HG02970 (cell line): ENCODE data around the gene PFKP.
"Not testable (repeated sequence)": the region's sequence is repeated elsewhere in the genome, so short reads cannot be mapped to it uniquely, and the experiment has no call there.

ENCODE experiments used
- ATAC-seq: cut with Tn5 transposase; IDR thresholded peaks from one replicate; pipeline ENCODE4 v1.9.1; 2021; ENCODE audit warnings: mild to moderate bottlenecking, moderate library complexity, moderate number of reproducible peaks; ENCODE audit not compliant: unreplicated experiment, low FRiP score

Gene PFKP

DNA sequence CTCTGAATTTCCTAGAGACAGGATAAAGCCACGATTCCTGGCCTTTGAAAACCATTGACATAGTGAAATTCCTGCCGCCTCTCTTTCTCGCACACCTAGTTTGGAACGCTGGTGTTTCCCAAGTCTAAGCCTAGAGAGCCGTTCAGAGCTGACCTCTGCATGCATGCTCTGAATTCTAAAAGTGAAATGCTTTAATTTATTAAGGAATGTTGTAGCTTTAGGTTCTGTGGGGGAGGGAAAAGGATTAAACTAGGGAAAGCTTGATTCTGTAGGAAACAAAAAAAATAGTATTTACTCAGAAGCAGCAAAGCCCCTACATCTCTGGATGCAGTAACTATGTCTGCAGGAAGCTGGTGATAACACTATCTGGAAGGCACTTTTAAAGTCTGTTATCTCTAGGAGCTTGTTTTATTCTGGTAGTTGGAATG lies 27.3 kb downstream of the PFKP start:
- ATAC-seq, result no peak

DNA sequence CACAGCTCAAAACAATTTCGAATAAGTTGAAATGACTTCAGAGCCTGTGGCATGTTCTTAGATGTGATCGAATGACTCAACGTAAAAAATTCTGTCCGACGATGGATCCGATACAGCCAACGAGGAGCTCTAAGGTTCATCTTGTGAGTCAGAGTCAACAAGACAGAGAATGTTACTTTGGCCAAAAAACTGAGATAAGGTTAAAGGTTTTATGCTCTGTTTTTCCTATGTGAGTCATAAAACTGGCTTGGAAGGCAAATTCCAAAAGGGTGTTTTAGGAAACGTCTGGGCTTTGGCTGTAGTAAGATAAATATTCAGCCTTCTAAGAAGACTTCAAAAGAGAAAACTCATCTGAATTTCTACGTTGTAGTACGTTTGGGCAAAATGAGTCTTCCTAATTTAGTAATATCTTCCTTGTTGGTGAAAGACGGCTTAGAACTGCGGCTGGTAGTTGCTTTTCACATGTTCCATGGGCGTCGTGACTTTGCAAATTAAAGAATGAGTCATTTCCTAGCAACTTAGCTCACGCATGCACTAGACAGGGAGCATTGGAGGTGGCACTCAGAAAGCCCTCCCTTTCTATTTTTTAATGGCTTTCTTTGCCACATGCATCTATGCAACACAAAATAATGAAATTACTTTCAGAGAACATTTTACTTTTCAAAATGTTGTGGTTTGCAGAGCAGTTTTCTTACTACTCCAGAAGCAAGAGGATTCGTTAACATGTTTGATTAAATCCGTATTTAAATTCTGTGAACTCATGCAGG lies 28.2 kb downstream of the PFKP start:
- ATAC-seq, result no peak

DNA sequence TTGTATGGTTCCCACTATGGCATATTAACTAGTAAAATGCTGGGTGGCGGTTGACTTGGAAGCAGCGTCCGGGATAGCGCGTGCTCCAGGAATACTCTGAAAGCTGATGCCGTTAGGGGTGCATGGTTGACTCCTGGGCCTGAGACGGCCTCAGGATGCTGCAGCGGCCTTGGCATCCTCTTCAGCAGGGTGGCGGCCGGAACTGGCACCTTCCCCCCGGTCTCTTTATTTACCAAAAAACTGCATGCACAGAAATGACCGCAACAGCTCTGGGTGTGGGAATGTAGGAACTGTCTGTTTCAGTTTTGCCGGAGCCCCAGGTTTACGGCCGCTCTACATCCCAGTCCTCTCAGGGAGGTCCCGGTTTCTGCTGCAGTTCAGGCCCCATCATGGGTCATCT lies 28.8 kb downstream of the PFKP start:
- no peak for ATAC-seq

DNA sequence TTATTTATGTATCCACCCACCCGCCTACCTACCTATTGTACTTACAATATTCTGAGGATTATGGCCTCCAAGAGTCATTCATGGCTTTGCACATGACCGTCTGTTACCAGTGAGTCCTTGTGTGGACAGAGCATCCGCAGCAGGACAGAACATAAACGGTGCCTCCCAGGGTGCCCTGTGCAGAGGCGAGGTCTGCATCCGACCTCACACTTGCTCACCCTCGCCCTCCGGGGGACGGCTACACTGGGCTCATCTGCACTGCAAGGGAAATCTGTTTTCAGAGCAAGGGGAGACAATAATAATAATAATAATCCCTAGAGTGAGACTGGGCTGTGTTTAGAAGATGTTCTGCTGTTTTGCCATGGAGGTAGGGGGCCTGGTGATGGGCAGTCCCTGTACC lies 29.8 kb downstream of the PFKP start:
- ATAC-seq, result no peak

DNA sequence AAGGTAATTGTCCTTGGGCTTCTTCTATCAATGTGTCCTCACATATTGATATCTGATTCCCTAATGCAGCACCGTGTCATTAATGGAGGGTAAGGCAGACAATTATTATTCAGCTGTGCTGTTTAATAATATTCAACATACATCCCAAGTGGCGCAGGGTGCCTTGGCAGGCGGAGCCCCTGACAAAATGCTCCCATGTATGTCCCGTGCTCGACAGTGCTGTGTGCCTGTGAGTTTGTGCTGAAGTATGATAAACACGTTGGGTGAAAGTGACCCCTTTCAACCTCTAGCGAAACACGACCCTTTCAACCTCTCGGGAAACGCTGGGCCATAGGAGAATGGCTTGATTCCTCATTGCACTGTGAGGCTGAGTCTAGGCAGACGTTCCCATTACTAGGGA lies 31.3 kb downstream of the PFKP start:
- ATAC-seq, result no peak

DNA sequence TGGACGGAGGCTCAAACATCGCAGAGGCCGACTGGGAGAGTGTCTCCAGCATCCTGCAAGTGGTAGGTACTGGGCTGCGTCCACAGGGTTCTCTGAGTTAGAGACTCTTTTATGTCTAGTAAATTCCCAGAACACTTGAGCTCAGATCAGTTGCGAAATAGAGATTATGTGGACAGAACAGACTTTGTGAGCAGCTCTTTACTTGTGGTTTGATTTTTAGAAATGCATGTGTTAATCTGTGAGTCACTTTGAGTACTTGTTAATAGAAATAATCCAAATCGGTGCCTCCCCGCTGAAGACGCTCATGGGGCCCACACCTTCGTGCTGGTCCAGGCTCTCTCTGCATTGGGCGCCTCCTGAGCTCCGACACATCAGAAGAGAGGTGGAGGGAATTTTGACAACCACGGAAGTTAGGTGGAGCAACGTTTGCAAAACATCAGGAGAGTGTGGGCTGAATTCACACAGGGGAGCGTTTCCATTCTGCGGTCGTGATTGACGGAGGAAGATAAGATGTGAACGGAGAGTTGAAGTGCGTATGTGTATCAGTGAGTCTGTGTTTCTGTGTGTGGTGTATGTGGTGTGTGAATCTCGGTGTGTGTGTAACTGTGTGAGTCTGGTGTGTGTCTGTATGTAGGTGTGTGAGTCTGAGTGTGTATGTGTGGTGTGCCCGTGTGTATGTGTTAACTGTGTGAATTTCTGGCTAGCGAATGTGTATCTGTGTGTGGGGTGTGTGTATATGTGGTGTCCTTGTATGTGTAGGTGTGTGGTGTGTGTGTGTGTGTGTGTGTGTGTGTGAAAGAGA lies 32.1 kb downstream of the PFKP start:
- no peak for ATAC-seq

DNA sequence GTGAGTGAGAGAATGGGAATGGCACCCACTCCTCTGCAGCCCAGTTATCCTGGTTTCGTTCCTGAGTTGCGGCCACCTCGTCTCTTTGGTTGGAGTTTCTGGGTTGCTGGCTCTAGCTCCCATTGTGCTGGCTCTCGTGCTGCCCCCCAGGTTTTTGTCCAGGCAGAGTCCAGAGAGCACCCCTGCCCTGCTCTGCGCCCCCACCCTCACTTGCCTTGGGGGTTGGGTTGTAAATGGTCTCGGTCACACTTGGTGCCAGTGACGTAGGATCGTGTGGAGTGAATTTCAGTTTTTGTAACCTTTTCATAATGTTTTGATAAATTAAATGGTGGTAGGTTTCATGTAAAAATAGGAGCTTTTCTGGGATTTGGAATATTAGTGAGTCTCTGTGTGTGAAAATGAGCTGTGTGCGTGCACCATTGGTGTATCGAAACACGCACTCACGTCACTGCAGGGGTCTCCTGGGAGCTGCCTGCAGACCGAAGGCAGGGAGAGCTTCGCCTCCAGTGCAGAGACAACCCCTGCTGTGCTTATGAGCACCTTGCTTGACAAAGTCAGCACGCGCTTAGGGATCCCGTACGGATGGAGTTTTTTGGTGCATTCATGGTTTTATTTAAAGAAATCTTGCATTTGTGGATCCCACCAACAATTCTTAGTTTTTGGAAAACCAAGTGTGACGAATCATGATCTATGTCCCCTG lies 32.9 kb downstream of the PFKP start:
- no peak for ATAC-seq

DNA sequence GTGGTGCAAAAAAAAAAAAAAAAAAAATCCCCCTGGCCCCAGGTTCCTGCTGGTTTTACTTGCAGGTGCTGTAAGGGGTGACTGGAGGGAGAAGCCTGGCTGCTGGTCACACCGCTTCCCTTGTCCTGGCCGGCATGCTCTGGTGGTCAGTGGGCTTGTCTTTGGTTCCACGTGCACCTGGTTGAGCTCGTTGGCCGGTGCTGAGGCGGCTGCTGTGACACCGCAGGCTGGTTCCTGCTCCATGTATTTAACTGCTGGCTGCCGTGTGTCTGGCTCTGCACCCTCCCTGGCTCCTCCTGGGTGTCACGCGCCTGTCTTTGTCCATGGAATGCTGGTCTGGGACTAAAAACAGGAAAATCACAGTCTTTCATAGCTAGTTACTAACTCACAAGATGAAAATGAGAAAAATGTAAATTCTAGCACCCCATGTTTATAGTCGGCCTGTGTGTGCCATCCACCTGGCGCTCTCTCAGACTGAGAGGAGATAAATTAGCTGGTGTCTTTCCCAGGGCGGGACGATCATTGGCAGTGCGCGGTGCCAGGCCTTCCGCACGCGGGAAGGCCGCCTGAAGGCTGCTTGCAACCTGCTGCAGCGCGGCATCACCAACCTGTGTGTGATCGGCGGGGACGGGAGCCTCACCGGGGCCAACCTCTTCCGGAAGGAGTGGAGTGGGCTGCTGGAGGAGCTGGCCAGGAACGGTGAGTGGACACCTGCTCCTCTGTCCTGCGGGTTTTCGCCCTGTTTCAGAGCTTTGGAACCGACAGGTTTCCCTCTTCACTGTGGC lies 33.7 kb downstream of the PFKP start:
- ATAC-seq, result no peak

DNA sequence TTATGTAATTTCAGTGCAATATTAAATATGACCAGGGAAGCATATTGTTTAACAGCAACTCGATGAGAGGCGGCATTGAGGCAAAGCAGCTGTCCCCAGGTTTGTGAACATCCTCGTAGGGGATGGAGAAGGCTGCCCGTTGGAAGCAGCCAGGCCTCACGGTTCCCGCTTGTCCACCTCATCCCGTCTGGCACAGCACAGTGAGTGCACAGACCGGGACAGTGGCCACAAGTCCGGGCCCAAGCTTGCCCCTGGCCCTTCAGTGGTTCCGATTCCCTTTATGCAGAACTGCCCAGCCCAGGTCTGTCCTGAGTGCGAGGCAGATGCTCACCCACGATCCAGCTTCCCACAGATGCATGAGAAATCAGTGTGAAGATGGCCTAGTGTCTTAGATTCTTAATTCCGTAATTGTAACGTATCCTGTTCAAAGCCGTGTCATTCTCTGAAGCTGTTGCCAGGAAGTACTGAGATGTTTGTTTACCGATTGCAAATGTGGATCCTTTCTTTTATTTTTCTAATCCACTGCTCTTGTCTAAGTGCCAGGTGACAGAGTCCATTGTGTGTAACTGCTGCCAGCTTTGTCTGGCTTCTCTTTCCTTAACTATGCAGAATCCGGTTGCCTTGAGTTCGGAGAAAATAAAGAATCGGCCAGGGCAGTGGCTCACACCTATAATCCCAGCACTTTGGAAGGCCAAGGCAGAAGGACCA lies 35.5 kb downstream of the PFKP start:
- no peak for ATAC-seq

DNA sequence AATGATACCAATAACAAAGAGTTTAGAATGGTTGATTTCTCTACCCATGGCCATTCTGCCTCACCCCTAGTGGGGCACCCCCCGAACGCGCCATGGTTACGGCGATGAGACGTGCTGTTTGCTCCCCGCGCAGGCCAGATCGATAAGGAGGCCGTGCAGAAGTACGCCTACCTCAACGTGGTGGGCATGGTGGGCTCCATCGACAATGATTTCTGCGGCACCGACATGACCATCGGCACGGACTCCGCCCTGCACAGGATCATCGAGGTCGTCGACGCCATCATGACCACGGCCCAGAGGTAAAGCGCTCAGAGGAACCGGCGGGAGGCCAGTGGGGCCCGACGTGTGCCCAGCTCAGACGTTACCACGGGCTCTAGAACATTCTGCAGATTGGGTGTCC lies 36.3 kb downstream of the PFKP start:
- ATAC-seq, result no peak

DNA sequence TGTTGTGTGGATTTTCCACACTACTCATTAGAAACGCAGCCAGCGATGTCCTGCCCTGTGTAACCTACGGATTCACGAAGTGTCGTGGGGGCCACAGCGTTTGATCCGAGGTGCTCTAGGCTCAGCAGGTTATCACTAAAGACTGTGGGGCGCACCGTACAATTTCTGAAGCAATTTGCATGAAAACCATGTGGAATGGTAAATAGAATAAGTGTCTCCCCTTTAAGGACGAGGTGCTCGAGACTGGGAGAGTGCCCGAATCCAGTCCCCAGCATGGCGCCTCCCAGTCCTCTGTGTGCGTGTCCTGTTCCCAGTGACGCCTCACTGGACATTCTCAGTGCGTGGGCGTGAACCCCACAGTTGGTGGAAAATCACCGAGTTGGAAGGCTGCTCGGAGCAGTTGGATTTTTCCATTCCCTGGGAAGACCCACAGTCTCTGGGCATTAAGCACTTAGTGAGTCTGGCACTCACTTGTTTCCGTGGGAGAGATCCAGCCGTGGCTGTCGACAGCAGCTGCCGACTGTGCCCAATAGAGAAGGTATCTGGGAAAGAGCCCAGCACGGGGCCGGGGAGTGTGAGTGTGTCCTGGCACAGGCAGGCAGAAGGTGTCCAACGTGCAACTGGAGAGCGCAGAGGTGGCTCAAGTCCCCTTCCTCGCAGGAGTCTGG lies 37.0 kb downstream of the PFKP start:
- ATAC-seq, result no peak

DNA sequence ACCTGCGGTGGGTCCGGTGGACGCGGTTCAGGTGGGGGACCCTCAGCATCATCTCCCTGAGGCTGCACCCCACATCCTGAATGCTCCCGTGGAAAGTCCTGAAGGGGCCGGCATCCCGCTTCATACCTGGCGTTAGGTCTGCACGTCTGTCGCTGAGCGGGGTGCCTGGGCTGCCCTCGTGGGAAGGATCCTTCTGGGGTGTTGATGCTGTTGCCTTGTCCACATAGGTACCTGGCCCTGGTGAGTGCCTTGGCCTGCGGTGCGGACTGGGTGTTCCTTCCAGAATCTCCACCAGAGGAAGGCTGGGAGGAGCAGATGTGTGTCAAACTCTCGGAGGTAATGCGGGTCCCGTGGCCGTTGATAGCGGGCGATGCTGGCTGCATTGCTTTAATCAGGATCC lies 37.8 kb downstream of the PFKP start:
- no peak for ATAC-seq

DNA sequence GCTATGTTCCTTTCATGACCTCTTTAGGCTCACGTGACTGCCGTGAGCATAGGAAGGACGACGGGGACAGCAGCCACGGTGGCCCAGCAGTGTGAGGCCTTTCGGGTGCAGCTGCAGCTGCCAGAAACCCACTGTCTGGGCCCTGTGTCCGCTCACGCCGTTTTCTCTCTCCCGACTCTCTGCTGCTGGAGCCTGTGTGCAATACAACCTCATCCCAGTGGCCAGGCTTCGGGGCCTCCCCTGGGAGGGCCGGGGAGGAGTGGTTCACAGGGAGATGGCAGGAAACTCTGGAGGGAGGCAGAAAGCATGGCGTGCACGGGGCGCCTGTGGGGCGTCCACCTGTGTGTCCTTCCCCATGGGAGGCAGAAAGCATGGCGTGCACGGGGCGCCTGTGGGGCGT lies 38.6 kb downstream of the PFKP start:
- ATAC-seq, result no peak

DNA sequence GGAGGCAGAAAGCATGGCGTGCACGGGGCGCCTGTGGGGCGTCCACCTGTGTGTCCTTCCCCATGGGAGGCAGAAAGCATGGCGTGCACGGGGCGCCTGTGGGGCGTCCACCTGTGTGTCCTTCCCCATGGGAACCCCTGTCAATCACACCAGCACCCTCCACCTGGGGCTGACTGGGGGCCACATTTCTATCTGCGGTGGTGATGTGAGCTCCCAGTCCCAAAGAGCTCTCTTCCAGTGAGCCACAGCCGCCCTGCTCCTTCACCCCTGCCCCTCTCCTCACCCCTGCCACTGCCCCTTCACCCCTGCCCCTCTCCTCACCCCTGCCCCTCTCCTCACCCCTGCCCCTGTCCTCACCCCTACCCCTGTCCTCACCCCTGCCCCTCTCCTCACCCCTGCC lies 39.0 kb downstream of the PFKP start:
- ATAC-seq, result not testable (repeated sequence)

DNA sequence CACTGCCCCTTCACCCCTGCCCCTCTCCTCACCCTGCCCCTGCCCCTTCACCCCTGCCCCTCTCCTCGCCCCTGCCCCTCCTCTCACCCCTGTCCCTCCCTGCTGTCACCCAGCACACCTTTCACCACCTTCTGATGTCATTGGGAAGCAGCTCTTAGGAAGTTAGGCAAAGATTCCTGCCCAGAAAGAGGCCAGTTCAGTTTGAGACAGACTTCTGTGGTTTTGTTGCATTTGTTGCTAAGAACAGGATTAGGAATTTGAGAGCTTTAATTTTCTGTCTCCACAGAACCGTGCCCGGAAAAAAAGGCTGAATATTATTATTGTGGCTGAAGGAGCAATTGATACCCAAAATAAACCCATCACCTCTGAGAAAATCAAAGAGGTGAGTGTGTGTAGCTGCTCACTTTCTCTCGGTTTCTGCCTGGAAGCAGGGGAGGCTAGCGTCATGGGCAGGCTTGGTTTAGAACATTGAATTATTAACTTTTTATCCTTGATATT lies 39.6 kb downstream of the PFKP start:
- no peak for ATAC-seq

DNA sequence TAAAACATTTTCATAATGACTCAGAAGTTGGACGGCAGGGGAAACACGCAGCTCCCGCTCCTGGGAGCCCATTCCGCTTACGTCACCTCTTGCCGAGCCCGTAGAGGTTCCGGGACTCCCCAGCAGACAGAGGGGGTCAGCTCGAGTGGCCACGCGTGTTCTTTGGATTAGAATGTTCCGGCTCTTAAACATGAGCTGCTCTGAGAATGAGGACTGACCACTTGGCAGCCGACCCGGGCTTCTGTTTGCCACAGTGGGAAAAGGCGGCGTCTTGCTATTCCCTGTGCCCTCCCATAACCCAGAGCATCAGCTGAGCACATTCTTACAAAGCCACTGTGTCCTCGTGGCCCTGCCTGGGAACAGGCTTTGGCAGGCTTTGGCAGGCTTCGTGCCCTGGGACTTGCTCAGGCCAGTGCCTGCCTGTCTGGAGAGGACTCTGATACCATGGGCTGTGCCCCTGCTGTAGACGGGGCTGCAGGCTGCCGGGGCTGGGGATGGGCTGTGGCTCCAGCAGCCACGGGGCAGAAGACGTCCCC lies 40.1 kb downstream of the PFKP start:
- no peak for ATAC-seq

DNA sequence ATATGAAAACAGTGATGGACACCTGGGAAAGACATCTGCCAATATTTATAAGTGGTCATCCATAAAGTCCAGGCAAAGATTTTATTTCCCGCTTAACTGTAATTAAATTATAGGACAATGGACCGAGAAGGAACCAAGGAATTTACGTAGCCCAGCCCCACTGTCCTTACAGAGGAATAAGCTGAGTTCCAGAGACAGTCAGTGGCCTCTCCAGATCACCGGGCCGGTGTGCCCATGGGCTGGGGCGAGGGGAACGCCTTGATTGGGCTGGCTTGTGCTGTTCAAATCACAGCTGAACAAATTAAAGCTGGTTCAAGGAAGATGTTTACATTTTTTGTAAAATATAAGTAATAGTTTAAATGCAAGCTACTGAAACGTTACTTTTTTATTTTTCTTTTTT lies 40.7 kb downstream of the PFKP start:
- no peak for ATAC-seq

DNA sequence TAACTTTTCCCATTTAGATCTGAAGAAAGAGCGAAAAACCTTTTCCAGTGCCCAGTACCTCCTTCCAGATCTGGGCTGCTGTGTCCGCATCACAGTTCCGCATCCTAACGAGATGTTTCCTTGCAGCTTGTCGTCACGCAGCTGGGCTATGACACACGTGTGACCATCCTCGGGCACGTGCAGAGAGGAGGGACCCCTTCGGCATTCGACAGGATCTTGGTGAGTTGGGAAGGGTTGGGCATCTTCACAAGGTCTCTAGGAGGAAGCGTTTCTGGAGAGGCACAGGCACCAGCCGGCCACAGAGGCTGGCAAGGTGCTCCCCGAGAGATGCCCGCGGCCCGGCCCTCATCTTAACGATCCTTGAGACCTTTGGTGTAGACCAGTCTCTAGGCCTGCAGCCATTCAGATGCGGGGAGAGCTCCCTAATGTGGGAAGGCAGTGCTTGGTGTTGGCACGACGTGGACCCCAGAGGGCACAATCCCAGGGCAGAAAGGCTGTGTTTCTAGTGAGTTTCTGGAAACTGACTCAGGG lies 41.3 kb downstream of the PFKP start:
- ATAC-seq, result no peak

DNA sequence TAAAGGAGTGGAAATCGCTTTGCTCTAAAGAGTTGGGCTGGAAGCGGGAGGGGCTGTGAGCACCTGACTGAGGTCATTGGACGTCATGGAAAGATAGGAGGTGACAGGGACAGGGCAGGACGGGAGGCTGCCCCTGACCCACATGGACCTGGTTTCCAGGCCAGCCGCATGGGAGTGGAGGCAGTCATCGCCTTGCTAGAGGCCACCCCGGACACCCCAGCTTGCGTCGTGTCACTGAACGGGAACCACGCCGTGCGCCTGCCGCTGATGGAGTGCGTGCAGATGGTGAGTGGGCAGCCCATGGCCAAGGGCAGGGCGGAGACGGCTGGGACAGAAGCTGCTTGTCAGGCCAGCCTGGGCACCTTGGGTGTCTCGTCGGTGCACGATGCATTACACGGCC lies 41.8 kb downstream of the PFKP start:
- no peak for ATAC-seq
